ENCODE data around the gene LGALS9B.
"Not testable (repeated sequence)": the region's sequence is repeated elsewhere in the genome, so short reads cannot be mapped to it uniquely, and the experiment has no call there.

DNA sequence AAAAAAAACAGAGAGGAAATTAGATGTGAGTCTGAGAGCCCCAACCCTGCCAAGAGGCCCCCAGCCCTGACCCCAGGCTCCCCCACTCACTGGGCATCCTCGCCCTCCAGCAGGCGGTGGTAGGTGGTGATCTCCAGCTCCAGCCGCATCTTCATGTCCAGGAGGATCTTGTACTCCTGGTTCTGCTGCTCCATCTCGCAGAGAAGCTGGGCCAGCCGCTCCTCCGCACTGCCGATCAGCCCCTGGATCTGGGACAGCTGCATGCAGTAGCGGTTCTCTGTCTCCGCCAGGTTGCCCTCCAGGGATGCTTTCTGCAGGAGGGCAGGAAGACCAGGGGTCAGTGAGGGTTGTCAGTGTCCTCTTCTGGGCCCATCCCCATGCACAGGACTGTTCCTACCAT lies 46.2 kb upstream of the LGALS9B start:
- TF ChIP-seq, protein P1, sequence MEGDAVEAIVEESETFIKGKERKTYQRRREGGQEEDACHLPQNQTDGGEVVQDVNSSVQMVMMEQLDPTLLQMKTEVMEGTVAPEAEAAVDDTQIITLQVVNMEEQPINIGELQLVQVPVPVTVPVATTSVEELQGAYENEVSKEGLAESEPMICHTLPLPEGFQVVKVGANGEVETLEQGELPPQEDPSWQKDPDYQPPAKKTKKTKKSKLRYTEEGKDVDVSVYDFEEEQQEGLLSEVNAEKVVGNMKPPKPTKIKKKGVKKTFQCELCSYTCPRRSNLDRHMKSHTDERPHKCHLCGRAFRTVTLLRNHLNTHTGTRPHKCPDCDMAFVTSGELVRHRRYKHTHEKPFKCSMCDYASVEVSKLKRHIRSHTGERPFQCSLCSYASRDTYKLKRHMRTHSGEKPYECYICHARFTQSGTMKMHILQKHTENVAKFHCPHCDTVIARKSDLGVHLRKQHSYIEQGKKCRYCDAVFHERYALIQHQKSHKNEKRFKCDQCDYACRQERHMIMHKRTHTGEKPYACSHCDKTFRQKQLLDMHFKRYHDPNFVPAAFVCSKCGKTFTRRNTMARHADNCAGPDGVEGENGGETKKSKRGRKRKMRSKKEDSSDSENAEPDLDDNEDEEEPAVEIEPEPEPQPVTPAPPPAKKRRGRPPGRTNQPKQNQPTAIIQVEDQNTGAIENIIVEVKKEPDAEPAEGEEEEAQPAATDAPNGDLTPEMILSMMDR (IDR thresholded peaks at IDR 0.05) = not testable (repeated sequence)
- TF ChIP-seq POLR2A (IDR thresholded peaks at IDR 0.05) = not testable (repeated sequence)

Data from vagina (tissue), 2 donors.